ENCODE measurements around the gene DISP3.

Gene DISP3

GRCh38 chr1:11468878-11469277 lies 10.1 kb upstream of the DISP3 start:
- Histone ChIP-seq H3K4me1 (ENCODE audit: control insufficient read depth, low read length) (peaks cover 7% of the 10 kb centered on the region), H3K27me3 (ENCODE audit: control insufficient read depth, low read length) (peaks cover 60% of the 10 kb centered on the region), H3K9me3 (ENCODE audit: control insufficient read depth, insufficient read depth, low read length) (no peaks in the 10 kb centered on the region), H3K27ac (ENCODE audit: low read depth, low read length) (no peak overlapping the region), H3K79me2 (ENCODE audit: control insufficient read depth, low read length) (no peaks in the 10 kb centered on the region), H4K20me1 (ENCODE audit: control insufficient read depth, insufficient read depth, low read depth, low read length) (no peaks in the 10 kb centered on the region; the same call in 1 of the 2 replicates), H3K36me3 (ENCODE audit: control insufficient read depth, low read length) (no peaks in the 10 kb centered on the region), H3K9me2 (replicated peaks; ENCODE audit: control insufficient read depth, low read length) (no peaks in the 10 kb centered on the region), H3K4me2 (ENCODE audit: low read length) (no peak overlapping the region), H3K4me3 (ENCODE audit: low read length) (no peak overlapping the region), H3F3A (ENCODE audit: control insufficient read depth, insufficient read depth) (no peaks in the 10 kb centered on the region)
- no peak for TF ChIP-seq CTCF (IDR thresholded peaks at IDR 0.05; ENCODE audit: low read depth, low read length, poor library complexity, severe bottlenecking)
- no peak for TF ChIP-seq EZH2phosphoT487 (IDR thresholded peaks at IDR 0.05; ENCODE audit: borderline replicate concordance, low read length)

- TF ChIP-seq CTCF (IDR thresholded peaks at IDR 0.05; ENCODE audit: low read depth, low read length, poor library complexity, severe bottlenecking) (no peak), EZH2phosphoT487 (IDR thresholded peaks at IDR 0.05; ENCODE audit: borderline replicate concordance, low read length) (no peak)
- peaks cover 57% of the 10 kb centered on the region for H3K27me3 ChIP-seq (ENCODE audit: control insufficient read depth, low read length)
Measured at GRCh38 chr1:11470912-11471311, 8.0 kb upstream of the DISP3 start.

GRCh38 chr1:11471473-11471872 lies 7.5 kb upstream of the DISP3 start:
- H3K79me2 ChIP-seq (ENCODE audit: control insufficient read depth, low read length) = no peaks in the 10 kb centered on the region
- TF ChIP-seq CTCF (IDR thresholded peaks at IDR 0.05; ENCODE audit: low read depth, low read length, poor library complexity, severe bottlenecking) = no peak
- no peak for TF ChIP-seq EZH2phosphoT487 (IDR thresholded peaks at IDR 0.05; ENCODE audit: borderline replicate concordance, low read length)
- H3F3A ChIP-seq (ENCODE audit: control insufficient read depth, insufficient read depth) = no peaks in the 10 kb centered on the region
- H3K9me3 ChIP-seq (ENCODE audit: control insufficient read depth, insufficient read depth, low read length) = no peaks in the 10 kb centered on the region
- H3K4me3 ChIP-seq (ENCODE audit: low read length) = no peak overlapping the region
- H3K27ac ChIP-seq (ENCODE audit: low read depth, low read length) = no peak overlapping the region
- no peaks in the 10 kb centered on the region; the same call in 1 of the 2 replicates for H4K20me1 ChIP-seq (ENCODE audit: control insufficient read depth, insufficient read depth, low read depth, low read length)
- H3K4me2 ChIP-seq (ENCODE audit: low read length) = no peak overlapping the region
- no peaks in the 10 kb centered on the region for H3K36me3 ChIP-seq (ENCODE audit: control insufficient read depth, low read length)
- H3K9me2 ChIP-seq (replicated peaks; ENCODE audit: control insufficient read depth, low read length) = no peaks in the 10 kb centered on the region
- H3K4me1 ChIP-seq (ENCODE audit: control insufficient read depth, low read length) = peaks cover 11% of the 10 kb centered on the region
- H3K27me3 ChIP-seq (ENCODE audit: control insufficient read depth, low read length) = peaks cover 54% of the 10 kb centered on the region

More at GRCh38 chr1:11470912-11471311, 8.0 kb upstream of the DISP3 start:
- H3K4me2 ChIP-seq (ENCODE audit: low read length) = no peak overlapping the region
- H4K20me1 ChIP-seq (ENCODE audit: control insufficient read depth, insufficient read depth, low read depth, low read length) = no peaks in the 10 kb centered on the region; the same call in 1 of the 2 replicates
- H3K79me2 ChIP-seq (ENCODE audit: control insufficient read depth, low read length) = no peaks in the 10 kb centered on the region
- H3K9me2 ChIP-seq (replicated peaks; ENCODE audit: control insufficient read depth, low read length) = no peaks in the 10 kb centered on the region
- no peaks in the 10 kb centered on the region for H3K36me3 ChIP-seq (ENCODE audit: control insufficient read depth, low read length)
- peaks cover 9% of the 10 kb centered on the region for H3K4me1 ChIP-seq (ENCODE audit: control insufficient read depth, low read length)
- H3K9me3 ChIP-seq (ENCODE audit: control insufficient read depth, insufficient read depth, low read length) = no peaks in the 10 kb centered on the region
- no peak overlapping the region for H3K4me3 ChIP-seq (ENCODE audit: low read length)
- no peaks in the 10 kb centered on the region for H3F3A ChIP-seq (ENCODE audit: control insufficient read depth, insufficient read depth)
- no peak overlapping the region for H3K27ac ChIP-seq (ENCODE audit: low read depth, low read length)

All from DOHH2 (cell line).